Activated CD8-positive, alpha-beta memory T cell treated with anti-CD3 and anti-CD28 coated beads, Interleukin-2, amount 50 U/mL, for 24 hours (primary cell): Measurements from ENCODE around the gene CEP128.

Experiments used
- DNase-seq: peaks from one replicate; pipeline ENCODE4 v3.0.0-alpha.2; 2020; ENCODE audit errors: extremely low read depth

Gene CEP128

GRCh38 chr14:80941241-80942185 is at the start of gene CEP128:
Gene CEP128 (minus strand): TSS chr14:80941738.
- peak; percentile 78 for DNase-seq

DNA sequence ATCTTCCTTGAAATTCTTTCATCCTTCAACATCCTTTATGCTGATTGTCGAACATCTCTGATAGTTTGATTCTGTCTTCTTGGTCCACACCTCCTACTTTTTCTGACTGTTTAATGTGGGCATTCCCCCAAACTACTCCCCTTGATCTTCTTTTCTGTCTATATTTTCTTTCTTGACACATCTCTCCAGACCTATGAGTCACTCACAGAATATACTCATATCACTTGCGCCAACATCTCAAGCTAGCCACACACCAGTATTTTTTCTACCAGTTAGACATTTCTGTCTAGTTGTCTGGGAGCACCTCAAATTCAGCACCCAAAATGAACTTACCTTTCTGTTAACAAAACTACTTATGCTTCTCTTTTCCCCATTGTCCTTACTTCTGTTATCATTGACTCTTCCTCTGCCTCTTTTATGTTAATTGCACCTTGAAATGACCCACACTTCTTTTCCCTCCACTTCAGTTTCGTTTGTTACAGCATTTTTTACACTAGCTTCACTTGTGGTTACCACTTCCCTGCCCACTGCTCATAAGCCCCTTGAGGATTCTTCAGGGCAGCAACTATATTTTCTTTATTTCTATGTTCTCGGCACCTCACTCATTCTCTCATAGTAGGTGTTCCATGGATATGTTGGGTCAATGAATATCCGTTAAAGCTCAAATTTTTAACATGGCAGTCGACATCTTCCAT is 47.3 kb upstream of the CEP128 start:
- DNase-seq: no peak

- DNase-seq: no peak
Measured at GRCh38 chr14:80988192-80988591, 46.7 kb upstream of the CEP128 start.

DNA sequence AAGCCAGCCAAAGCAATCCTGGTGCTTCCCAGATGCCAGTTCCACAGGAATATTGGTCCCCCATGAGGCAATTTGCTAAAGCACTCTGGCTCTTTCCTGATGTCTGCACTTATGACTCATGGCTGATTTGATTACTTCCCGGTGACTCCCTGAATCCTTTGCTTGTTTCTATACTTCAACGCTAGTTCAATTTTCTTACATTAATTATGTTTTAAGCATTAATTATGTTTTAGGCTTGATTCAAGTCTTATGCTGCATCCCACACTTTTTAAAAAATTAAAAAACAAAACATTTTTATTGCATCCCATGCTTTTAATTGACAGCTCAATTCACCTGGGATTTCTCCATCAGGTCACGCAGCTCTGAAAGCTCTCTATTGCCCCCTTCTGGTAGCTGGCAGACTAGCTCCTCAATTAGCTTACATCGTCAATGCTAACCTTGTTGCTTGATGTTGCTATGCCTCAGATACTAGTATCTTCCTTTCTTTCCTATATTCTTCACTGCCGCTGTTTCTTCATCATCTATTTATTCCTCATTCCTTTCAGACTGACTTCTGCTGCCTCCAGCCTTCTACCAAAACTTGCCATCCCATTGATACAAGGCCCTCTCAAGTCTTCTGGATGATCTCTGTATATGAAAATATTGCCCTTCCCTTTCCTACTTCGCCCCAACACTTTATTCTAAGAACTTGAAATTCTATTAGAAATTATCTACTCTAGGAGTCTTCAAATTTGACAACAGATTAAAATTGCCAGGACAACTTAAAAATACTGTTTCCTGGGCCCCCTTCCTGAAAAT is 45.9 kb upstream of the CEP128 start:
- no peak for DNase-seq

DNA sequence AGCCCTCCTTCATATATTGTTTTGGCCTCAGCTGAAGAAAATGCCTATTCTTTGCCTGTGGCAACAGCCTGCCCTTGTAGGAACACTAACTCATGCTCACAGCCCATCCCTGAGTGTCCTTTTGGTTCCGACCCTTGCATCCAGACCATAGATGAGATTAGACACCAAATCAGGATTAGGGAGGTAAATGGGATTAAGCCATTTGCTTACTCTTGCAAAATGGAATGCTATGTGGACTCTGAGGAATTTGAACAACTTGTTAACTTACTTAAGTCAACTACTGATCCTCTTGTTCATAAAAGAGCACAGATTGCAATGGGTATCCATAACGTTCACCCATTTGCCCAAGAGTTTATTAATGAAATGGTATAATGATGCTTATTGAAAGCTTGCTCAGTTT is 41.2 kb upstream of the CEP128 start:
- no peak for DNase-seq

- no peak for DNase-seq
Measured at GRCh38 chr14:80981673-80982072, 40.1 kb upstream of the CEP128 start.

DNA sequence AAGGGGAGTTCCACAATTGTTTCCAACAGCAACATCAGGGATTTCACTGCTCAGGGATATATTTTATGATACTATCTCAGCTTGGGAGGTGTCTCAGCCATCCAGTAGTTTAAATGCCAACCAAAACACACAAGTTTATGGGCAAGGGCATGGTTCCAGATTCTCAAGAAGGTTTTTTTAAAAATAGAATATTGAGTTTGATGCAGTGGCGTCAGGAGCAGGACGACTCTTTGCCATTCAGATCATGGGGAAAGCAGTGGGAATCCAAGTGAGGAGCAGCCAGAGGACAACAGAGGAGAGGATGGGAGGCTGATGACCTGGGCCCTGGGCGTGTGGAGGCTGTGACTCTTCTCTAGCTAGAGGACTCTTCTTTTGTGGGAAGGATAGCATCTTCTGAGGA is 39.6 kb upstream of the CEP128 start:
- DNase-seq: no peak

DNA sequence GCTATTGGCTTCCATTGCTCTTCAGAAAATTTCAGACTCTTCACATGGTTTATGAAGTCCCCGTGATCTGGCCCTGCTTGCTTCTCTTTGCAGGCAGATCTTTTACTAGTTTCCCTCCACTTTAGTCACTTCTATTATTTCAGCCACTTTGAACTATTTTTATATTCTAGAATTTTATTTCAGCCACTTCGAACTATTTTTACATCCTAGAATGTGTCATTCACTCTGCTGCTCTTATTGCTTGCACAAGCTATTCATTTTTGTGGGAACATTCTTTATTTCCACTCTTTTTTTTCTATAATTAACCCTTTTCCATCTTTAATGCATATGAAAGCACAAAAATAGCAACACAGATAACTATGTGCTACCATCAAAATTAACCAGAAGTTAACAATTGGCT is 38.4 kb upstream of the CEP128 start:
- DNase-seq: no peak

- no peak for DNase-seq
Measured at GRCh38 chr14:80978403-80978802, 36.9 kb upstream of the CEP128 start.

DNA sequence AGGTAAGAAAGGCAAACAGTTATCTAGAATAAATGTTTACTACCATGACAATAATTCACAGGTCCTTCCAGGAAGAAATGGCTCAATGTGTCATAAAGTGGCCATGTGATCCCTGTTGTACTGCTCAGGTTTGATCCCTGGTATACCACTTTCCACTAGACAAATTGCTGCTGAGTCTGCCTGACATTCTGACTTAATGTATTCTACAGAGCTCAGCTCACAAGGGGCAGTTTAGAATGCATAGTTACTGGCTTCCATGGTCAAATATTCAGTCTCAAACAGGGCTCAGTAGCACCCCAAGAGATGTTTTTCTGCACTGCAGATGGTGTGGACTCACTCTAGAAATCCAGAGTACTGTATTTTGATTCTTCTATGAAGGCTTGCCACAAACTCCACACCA is 35.7 kb upstream of the CEP128 start:
- DNase-seq: no peak

DNA sequence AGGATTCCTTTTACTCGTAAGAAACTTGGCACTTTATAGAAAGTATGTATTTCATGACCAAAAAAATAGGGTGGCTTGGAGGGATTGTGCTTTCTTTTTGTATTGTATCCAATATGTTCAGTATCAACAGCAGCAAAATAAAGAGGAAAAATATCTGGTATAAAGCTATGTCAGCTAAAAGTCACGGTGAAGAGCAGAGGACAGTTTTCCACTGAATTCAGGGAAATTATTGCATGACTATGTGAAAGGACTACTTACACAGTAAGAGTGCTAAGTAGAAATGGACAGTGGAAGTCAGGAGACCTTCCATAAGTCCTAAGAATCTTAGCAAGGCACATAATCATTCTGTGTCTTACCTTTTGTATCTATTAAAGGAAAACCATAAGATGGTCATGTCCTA is 33.1 kb upstream of the CEP128 start:
- DNase-seq: no peak

DNA sequence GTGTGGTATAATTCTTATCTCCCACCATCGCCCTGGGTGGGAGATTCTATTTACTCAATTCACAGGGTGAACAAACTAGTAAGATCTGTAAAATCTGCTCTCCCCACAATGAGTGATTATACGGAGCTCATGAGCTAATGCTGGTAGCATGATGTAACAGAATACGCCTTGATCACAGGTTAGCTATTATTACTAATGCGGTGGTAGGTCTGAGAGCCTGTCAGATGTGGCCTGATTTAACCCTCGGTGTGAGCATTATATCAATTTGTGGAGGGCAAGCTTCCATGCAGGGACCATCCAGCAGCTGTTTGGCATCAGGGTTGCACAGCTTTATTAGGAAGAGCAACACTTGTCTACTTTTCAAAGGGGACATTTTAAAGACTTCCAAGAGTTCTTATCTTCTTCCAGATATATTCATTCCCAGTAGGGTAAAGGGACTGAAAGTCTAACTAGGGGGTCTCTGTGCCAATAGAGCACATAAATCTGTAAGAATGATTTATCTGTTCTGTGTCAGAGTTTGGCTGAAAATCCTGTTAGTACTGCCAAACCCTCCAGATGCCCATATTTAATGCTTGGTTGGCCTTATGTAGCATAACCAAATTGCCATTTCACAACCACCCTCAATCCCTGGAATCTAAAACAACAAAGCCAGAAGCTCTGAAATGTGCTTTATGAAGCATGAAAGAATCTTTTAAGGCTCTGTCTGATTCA is 32.5 kb upstream of the CEP128 start:
- DNase-seq: no peak

DNA sequence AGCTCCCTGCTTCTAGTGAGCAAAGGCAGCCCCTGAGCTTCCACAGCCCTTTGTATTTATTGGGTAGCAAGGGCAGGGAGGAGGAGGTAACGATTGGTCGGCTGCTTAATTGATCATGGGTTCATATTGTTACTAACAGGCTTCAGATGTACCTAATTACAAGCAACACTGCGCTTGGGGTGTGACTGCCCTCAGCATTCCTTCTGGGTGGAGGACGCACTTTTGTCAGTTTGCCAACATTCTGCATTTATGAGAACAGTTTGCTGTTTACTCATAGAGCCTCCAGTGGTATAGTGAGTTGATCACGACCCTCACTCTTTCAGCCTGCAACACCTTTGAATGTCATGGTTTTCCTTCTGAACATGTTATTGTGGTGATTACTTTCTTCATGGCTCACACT is 23.5 kb upstream of the CEP128 start:
- no peak for DNase-seq

DNA sequence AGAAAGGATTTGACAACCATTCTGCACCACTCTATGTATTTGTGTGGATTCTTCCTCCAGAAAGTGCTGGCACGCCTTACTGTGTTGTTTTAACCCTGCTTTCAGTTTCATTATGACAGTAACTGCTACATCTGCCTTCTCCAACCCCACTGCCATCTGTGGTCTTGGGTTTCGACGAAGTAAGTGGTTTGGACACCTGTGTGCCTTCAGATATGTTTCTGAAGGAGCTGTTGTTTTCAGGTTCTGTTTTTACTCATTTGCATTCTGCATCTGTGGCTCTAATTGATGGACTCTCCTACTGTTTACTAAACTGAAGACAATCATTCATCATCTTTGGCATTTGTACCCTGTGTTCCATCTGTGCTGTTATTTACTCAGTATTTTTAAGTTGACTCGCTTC is 18.0 kb upstream of the CEP128 start:
- no peak for DNase-seq

DNA sequence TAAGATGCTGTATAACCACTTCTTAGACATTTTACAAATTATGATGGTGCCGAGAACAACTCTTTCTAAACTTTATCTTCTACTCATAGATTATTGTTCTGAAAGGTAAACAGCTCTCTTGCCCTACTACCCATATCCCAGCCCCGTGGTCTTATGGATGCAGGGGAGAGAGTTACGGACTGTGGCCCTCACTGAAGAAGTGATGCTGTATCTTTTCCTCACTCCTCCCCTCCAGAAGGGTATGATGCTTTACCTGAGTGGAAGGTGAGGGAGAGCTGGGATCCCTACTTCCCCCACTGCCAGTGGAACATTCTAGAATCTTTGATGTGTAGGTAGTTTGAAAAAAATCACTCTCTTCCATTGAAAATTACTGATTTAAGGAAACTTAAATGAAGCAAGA is 17.4 kb upstream of the CEP128 start:
- DNase-seq: no peak

DNA sequence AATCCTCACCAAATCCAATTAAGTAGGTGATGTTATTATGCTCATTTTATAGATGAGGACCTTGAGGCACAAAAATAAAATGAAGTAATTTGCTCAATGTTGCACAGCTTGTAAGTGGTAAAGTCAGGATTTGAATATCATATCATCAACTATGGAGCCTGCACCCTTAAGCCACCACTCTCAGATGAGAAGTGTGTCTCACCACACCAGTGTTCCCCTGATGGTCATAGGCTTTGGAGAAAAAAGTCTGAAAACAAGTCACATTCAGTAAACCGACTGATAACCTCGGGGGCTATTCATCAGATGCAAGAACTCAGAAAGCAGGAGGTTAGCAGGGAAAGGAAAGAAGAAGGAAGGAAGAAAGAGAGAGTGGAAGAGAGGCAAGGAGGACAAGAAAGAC is 16.7 kb upstream of the CEP128 start:
- no peak for DNase-seq

DNA sequence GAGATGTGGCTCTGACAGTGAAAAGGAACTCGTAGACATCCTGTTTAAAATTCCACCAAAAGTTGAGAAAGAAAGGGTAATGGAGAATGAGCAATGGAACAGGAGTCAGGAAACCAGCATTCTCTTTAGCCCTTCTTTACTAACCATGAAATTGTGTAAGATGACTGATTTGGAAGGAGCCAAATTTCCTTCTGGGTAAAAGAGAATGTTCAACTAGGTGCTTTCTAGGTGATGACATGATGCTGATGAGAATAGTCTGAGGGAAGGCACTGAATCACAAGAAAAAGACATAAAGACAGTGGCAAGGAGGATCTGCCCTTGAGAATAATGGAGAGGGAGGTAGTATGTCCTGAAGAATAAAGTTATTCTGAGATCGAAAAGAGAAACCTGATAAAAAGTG is 16.1 kb upstream of the CEP128 start:
- DNase-seq: no peak

DNA sequence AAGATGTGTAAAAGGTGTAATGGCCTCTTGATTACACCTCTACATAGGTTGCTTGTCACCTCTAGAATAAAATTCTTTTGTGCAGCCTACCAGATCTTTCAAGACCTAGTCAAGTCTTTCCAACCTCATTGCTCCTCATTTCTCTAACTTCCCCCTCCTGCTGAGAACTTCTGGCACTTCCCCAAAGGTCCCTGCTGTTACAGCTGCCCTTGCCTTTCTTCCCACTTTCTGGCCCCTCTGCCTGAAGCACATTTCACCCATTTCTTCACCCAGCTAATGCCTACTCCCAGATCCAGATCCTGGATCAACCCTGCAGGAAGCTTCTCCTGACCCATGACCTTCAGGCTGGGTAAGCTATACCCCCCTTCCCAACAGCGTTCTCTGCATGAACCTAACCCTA is 15.4 kb upstream of the CEP128 start:
- DNase-seq: no peak

- DNase-seq: no peak
Measured at GRCh38 chr14:80956102-80956501, 14.6 kb upstream of the CEP128 start.

DNA sequence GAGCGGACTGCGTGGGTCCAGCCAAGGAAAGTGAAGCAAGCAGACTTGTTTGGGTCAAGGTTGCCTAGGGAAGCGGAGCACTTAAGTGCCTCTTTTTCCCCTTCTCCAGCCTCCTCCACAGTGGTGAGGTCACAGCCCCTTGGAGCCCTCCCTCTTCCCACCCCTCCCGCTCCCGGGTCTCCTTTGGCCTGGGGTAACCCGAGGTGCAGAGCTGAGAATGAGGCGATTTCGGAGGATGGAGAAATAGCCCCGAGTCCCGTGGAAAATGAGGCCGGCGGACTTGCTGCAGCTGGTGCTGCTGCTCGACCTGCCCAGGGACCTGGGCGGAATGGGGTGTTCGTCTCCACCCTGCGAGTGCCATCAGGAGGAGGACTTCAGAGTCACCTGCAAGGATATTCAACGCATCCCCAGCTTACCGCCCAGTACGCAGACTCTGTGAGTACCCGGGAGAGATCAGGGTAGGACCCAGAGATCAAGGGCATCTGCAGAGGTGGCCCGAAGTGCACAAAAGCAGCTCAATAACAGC is 13.9 kb upstream of the CEP128 start, which contains the start of gene TSHR:
TSHR (plus strand) TSS at position 206 of the 526 bp plus-strand sequence; CDS start at position 266, 60 bp downstream.
- DNase-seq: no peak

- DNase-seq: peak; percentile 39
Measured at GRCh38 chr14:80954687-80955299, 13.3 kb upstream of the CEP128 start.
